SK-MEL-5 (cell line): ENCODE data around the gene WASL. TPM values are rescaled to one million over a fixed set of nuclear protein-coding genes. Genes with fewer than 3 reads are reported as not detected.
"Not testable (repeated sequence)": the region's sequence is repeated elsewhere in the genome, so short reads cannot be mapped to it uniquely, and the experiment has no call there.

ENCODE experiments used
- DNase-seq: peaks from one replicate; pipeline ENCODE4 v3.0.0-alpha.2; 2016; ENCODE audit warnings: low read depth, low spot score
- in situ Hi-C: cut with HindIII; loops from 2 replicates; pipeline ENCODE4 v1.10.0; 2016; ENCODE audit warnings: low sequenced_read_pairs, high pct_unique_total_duplicates, low pct_unique_long_range_greater_than_20kb
- polyA plus RNA-seq, 2 experiments: library from polyadenylated mRNA; depleted of rRNA; stranded (reverse); fragments of >200 nt; gene quantifications; 2 replicates each; pipeline ENCODE4 v1.2.3, GENCODE V29; 2015
- total RNA-seq: library from RNA; depleted of rRNA; stranded (reverse); fragments of >200 nt; shearing (Covaris generic); gene quantifications from 2 replicates; pipeline ENCODE4 v1.2.3, GENCODE V29; 2014; rRNA removed

Gene WASL
- 32.1 and 32.2 TPM in 2 replicates for total RNA-seq
- 68.3 and 87.1 TPM in 2 replicates for polyA plus RNA-seq (2015; cell fraction: cytosol; rRNA removed)
- 21.6 and 23.8 TPM in 2 replicates for polyA plus RNA-seq (2015; cell fraction: nucleus; rRNA removed)

- DNase-seq = peak; percentile 92
- in situ Hi-C loops = no loop called here
Observed at GRCh38 chr7:123748734-123749536, at the start of gene WASL. TSS of gene WASL (minus strand) at chr7:123749003. CDS start at chr7:123748734, 269 bp downstream.

GRCh38 chr7:123797673-123798531 is 49.1 kb upstream of the WASL start:
- peak; percentile 78 for DNase-seq
- in situ Hi-C loops = no loop called here

- in situ Hi-C loops = no loop called here
Observed at GRCh38 chr7:123796568-123796967, 47.8 kb upstream of the WASL start.

GRCh38 chr7:123795917-123796316 is 47.1 kb upstream of the WASL start:
- in situ Hi-C loops = no loop called here
- no peak for DNase-seq

More at GRCh38 chr7:123796568-123796967, 47.8 kb upstream of the WASL start:
- no peak for DNase-seq

GRCh38 chr7:123795116-123795515 is 46.3 kb upstream of the WASL start:
- DNase-seq, in situ Hi-C loops: not testable (repeated sequence)

GRCh38 chr7:123792547-123792946 is 43.7 kb upstream of the WASL start:
- in situ Hi-C loops = no loop called here
- no peak for DNase-seq

GRCh38 chr7:123791001-123791400 is 42.2 kb upstream of the WASL start:
- no peak for DNase-seq
- in situ Hi-C loops = no loop called here

- DNase-seq = no peak
- in situ Hi-C loops = no loop called here
Observed at GRCh38 chr7:123789817-123790216, 41.0 kb upstream of the WASL start.

- no peak for DNase-seq
- in situ Hi-C loops = no loop called here
Observed at GRCh38 chr7:123789206-123789784, 40.5 kb upstream of the WASL start.

- no peak for DNase-seq
- in situ Hi-C loops = no loop called here
Observed at GRCh38 chr7:123788584-123788983, 39.8 kb upstream of the WASL start.

- peak; percentile 77 for DNase-seq
- in situ Hi-C loops = no loop called here
Observed at GRCh38 chr7:123787220-123788007, 38.6 kb upstream of the WASL start.

- DNase-seq = no peak
- in situ Hi-C loops = no loop called here
Observed at GRCh38 chr7:123784263-123784662, 35.5 kb upstream of the WASL start.

GRCh38 chr7:123783820-123784219 is 35.0 kb upstream of the WASL start:
- DNase-seq = no peak
- in situ Hi-C loops = no loop called here

- in situ Hi-C loops = no loop called here
Observed at GRCh38 chr7:123782071-123782798, 33.4 kb upstream of the WASL start.

GRCh38 chr7:123780472-123780871 is 31.7 kb upstream of the WASL start:
- not testable (repeated sequence) for DNase-seq

More at GRCh38 chr7:123782071-123782798, 33.4 kb upstream of the WASL start:
- no peak for DNase-seq

GRCh38 chr7:123774496-123774895 is 25.7 kb upstream of the WASL start:
- in situ Hi-C loops = no loop called here
- DNase-seq = no peak

More at GRCh38 chr7:123780472-123780871, 31.7 kb upstream of the WASL start:
- in situ Hi-C loops = not testable (repeated sequence)

GRCh38 chr7:123773481-123773880 is 24.7 kb upstream of the WASL start:
- no peak for DNase-seq
- in situ Hi-C loops = no loop called here
